NCI-H345 treated with DMSO at 0.1 percent for 48 hours (cell line): Measurements from ENCODE around the gene ZNF8.
A peak's percentile ranks its signal among the peaks of the same experiment; 100 is the strongest.
"Not testable (repeated sequence)": the region's sequence is repeated elsewhere in the genome, so short reads cannot be mapped to it uniquely, and the experiment has no call there.

ENCODE experiments used
- DNase-seq: peaks from one replicate; lab custom pipeline; 2025; ENCODE audit not compliant: unreplicated experiment; lab: John Stamatoyannopoulos, UW

ZNF8 gene

DNA sequence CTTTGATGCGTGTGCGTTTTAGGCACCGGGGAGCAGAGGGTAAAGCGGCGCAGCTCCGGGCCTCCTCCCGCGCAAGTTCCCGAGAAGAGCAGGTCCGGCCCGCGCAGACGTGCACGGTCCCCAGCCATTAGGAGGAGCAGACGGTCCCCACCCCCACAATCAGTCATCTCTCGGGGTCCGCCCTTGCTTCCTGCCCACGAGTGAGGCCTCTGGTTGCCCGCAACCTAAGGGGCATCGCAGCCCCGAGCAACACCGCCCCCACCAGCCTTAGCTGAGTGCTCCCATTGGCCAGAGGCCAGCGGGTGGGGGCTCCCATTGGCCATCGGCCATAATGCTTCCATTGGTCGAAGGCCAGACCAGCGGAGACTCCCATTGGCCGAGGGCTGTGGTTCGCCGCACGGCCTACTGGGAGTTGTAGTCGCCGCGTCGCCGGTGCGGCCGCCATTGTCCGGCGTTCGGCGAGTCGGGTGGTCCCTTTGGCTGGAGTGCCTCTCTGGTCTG, at the start of gene ZNF8:
Gene ZNF8, plus strand, starts transcription at position 415 of the 501 bp plus-strand sequence. CDS start 127 bp downstream, outside the sequence.
- DNase-seq: peak; percentile 81

GRCh38 chr19:58229255-58229639, 49.5 kb upstream of the ZNF8 start:
- no peak for DNase-seq

- no peak for DNase-seq
Observed at GRCh38 chr19:58237324-58237723, 41.4 kb upstream of the ZNF8 start.

- no peak for DNase-seq
Observed at GRCh38 chr19:58243351-58243750, 35.4 kb upstream of the ZNF8 start.

GRCh38 chr19:58248886-58249285, 29.9 kb upstream of the ZNF8 start:
- no peak for DNase-seq

GRCh38 chr19:58252102-58252685, 26.6 kb upstream of the ZNF8 start:
- DNase-seq: no peak

- DNase-seq: not testable (repeated sequence)
Observed at GRCh38 chr19:58258259-58258658, 20.5 kb upstream of the ZNF8 start.

GRCh38 chr19:58261600-58261967, 17.2 kb upstream of the ZNF8 start:
- DNase-seq: no peak

DNA sequence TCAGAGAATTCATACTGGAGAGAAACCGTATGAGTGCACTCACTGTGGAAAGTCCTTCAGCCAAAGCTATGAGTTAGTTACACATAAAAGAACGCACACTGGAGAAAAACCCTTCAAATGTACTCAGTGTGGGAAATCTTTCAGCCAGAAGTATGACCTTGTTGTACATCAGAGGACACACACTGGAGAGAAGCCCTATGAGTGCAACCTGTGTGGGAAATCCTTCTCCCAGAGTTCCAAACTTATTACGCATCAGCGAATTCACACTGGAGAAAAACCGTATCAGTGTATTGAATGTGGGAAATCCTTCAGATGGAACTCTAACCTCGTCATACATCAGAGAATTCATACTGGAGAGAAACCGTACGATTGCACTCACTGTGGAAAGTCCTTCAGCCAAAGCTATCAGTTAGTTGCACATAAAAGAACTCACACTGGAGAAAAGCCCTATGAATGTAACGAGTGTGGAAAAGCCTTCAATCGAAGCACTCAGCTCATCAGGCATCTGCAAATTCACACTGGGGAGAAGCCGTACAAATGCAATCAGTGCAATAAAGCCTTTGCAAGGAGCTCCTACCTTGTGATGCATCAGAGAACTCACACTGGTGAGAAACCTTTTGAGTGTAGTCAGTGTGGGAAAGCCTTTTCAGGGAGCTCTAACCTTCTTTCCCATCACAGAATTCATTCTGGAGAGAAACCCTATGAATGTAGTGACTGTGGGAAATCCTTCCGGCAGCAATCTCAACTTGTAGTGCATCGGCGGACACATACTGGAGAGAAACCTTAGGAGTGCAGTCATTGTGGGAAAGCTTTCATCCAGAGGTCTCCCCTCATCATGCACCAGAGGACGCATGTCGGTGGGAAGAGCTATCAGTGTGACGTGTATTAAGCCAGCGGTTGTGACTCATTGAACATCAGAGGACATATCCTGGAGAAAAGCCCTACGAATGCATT, 16.5 kb upstream of the ZNF8 start:
- no peak for DNase-seq

DNA sequence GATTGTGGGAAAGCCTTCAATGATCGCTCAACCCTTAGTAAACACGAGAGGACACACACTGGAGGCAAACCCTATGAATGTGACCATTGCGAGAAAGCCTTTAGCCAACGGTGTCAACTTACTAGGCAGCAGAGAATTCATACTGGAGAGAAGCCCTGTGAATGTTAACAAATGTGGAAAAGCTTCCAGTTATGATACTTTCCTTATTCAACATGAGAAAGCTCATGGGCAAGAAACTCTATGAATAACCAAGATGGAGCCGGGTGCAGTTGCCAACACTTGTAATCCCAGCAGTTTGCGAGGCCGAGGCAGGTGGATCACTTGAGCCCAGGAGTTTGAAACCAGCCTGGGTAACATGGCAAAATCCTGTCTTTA, 15.8 kb upstream of the ZNF8 start:
- no peak for DNase-seq

- DNase-seq: no peak
Observed at GRCh38 chr19:58265100-58265499, 13.7 kb upstream of the ZNF8 start.

- DNase-seq: no peak
Observed at GRCh38 chr19:58268344-58268743, 10.4 kb upstream of the ZNF8 start.

GRCh38 chr19:58274771-58275201, 4.0 kb upstream of the ZNF8 start:
- no peak for DNase-seq

- no peak for DNase-seq
Observed at GRCh38 chr19:58275564-58275963, 3.2 kb upstream of the ZNF8 start.

DNA sequence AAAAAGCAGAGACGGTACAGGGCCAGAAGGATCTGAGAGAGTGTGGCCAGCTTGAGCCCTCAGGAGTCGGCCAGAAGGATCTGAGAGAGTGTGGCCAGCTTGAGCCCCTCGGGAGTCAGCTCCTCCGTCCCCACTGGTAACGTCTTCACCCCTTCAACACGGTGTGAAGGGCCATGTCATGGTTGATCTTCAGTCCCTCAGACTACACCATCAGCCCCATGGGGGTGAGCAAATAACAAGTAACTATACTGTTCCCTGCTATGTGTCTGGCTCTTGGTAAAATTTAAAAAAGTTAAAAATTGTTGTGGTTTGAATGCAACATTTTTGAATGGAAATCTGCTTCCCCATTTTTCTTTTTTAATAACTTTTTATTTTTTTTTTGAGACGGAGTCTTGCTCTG, 1.6 kb upstream of the ZNF8 start:
- DNase-seq: no peak

DNA sequence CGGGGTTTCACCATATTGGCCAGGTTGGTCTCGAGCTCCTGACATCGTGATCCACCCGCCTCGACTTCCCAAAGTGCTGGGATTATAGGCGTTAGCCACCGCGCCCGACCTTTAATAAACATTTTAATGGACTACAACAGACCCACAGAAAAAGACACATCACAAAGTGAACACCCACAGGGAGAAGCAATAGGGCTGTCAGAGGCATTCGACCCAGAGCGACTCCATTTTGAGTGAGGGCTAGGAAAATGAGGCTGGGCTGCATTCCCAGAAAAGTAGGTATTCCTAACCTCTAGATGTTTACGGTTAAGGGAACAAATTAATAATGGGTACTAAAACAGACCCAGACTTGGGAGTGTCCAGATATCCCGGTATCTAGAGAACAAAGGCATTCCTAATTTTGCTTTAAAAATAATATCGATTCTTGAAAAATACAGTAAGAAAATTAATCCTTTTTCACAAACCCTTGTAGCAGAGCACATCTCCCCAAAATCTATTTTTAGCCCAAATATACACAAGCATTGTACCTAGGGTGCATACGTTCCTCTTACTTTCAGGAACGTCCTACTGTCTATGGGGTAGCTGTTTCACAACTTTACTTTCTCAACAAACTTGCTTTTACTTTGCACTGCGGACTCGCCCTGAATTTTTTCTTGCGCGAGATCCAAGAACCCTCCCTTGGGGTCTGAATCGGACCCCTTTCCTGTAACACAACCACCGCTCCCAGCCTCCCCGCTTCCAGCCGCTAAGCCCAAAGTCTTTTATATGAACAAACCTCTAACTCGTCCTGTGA, 811 bp upstream of the ZNF8 start:
- DNase-seq: no peak

- peak; percentile 43 for DNase-seq
Observed at GRCh38 chr19:58279042-58279924, 528 bp downstream of the ZNF8 start.

DNA sequence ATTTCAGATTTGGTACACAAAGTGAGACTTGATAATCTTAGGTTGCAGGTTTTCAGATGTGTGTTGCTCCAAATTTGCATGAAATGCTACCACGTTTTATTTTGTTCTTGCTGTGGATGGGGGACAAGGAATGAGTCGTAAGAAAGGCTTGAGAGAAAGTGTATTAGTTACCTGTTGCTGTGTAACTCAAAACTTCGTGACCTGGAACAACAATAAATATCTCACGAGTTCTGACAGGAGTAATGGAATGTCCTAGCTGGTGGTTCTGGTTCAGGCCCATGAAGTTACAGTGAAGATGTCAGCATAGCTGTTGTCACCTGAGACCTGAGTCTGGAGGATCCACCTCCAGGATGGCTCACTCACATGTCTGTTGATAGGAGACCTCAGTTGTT, 1.2 kb downstream of the ZNF8 start:
- no peak for DNase-seq

- DNase-seq: no peak
Observed at GRCh38 chr19:58284199-58284598, 5.4 kb downstream of the ZNF8 start.

DNA sequence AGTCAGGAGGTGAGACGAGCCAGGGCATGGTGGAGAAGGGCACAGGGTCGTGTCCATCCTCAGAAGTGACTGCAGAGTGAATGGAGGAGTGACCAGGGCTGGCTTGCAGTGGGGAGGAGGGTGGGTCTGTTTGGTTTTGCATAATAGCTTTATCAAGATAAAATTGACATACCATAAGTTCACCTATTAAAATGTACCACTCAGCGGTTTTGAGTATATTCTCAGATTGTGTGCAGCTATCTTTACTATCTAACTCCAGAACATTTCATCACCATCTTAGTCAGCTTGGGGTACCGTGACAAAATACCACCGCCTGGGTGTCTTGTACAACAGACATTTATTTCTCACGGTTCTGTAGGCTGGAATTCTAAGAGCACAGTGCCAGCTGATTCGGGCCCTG, 13.2 kb downstream of the ZNF8 start:
- no peak for DNase-seq
